HG02970 (cell line): ENCODE data around the gene KRTAP12-1.
"Not testable (repeated sequence)": the region's sequence is repeated elsewhere in the genome, so short reads cannot be mapped to it uniquely, and the experiment has no call there.

ENCODE experiments used
- ATAC-seq: cut with Tn5 transposase; IDR thresholded peaks from one replicate; pipeline ENCODE4 v1.9.1; 2021; ENCODE audit warnings: mild to moderate bottlenecking, moderate library complexity, moderate number of reproducible peaks; ENCODE audit not compliant: unreplicated experiment, low FRiP score

Gene KRTAP12-1

DNA sequence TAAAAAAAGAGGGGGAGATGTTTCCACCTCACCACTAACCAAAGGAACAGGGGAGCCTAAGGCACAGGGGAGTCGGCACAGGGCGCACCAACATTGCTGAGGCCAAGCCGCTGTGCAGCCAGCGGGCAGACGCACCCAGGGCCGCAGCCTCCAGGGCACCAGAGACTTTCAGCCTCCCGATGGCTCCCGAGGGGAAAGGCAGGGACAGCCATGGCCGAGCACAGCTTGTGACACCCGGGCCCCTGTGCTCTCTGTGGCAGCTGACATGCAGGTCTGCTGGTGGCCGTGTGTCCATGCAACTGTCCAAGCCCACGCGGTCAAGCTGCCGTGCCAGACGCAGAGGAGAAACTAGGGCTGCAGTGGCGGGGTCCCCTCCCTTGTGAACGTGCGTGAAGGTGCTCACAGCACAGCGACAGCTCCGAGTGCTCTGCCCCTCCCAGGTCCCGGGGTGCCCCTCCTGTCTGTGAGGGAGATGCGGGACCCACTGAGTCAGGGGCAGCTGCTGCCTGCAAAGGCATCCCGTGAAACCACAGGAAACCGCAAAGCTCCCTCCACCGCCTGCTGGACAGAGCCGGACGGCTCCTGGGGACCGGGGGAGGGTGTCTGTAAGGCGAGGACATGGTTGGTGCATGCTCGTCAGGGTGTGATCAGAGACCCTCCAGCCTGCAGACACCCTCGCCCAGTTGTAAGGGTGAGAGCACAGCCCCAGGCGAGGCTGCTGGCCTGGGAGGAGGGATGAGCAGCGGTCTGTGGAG, 33.2 kb downstream of the KRTAP12-1 start:
- no peak for ATAC-seq

DNA sequence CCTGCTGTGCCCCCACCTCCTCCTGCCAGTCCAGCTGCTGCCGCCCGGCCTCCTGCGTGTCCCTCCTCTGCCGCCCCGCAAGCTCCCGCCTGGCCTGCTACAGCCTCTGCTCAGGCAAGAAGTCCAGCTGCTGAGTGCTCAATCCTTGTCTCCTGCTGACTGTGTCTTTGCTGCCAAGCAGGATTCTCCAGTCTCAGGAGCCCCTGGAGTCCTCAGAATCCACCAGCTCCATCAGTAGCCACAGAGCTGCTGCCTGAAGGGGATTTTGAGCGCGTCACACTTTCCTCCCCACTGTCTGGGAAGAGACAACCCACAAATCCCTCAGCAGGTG, 34.8 kb downstream of the KRTAP12-1 start:
- ATAC-seq, result no peak

DNA sequence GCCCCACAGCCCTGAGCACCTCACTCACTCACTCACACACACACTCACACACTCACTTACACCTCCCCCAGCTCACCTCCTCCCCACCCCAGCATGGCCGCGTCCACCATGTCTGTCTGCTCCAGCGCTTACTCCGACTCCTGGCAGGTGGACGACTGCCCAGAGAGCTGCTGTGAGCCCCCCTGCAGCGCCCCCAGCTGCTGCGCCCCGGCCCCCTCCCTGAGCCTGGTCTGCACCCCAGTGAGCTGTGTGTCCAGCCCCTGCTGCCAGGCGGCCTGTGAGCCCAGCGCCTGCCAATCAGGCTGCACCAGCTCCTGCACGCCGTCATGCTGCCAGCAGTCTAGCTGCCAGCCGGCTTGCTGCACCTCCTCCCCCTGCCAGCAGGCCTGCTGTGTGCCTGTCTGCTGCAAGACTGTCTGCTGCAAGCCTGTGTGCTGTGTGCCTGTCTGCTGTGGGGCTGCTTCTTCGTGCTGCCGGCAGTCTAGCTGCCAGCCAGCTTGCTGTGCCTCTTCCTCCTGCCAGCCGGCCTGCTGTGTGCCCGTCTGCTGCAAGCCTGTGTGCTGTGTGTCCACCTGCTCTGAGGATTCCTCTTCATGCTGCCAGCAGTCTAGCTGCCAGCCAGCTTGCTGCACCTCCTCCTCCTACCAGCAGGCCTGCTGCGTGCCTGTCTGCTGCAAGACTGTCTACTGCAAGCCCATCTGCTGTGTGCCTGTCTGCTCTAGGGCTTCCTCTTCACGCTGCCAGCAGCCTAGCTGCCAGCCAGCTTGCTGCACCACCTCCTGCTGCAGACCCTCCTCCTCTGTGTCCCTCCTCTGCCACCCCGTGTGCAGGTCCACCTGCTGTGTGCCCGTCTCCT, 35.4 kb downstream of the KRTAP12-1 start, which contains the start of gene KRTAP10-11:
KRTAP10-11 (plus strand) TSS at position 49 of the 856 bp plus-strand sequence; CDS start at position 94, 45 bp downstream.
- not testable (repeated sequence) for ATAC-seq

DNA sequence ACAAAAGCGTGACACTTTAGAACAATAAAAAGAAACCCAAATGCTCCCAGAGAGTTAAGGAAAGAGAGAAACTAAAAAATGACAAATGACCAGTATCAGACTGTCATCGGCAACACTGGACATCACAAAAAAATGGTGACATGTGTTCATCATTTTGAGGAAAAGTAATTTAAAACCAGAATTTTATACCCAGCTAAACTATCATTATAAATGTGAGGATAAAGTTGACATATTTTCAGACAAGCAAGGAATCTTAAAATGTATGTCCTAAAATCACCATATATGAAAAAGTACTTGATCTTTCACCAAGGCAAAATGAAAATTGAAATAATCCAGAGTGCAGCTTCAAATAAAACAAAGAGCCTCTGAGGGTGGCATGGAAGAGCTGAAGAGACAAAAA, 37.1 kb downstream of the KRTAP12-1 start:
- ATAC-seq, result no peak

DNA sequence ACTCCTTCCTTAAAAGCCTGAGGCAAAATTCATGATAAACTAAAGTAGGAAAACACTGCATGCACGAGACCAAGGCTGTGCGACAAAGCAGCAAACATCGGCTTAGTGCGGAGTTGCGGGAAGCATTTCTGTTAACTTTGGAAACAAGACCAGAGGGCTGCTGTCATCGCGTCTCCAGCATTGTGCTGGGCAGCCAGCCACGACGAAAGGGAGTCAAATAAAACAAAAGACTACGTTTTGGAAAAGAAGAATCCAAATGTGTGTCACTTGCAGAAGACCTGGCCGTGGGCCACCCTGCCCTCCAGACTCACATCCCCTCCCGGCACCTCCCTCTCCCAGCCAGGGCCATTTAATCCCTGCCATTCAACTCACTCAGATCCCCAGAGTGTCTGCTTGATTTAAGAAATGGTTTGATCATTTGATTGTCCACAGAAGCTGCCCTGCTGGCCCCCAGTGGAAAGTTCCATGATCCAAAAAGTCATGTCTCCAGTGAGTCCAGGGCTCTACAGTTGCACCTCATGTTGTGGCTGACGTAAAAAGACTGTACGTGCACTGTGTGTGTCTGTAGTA, 38.1 kb downstream of the KRTAP12-1 start:
- ATAC-seq, result no peak

DNA sequence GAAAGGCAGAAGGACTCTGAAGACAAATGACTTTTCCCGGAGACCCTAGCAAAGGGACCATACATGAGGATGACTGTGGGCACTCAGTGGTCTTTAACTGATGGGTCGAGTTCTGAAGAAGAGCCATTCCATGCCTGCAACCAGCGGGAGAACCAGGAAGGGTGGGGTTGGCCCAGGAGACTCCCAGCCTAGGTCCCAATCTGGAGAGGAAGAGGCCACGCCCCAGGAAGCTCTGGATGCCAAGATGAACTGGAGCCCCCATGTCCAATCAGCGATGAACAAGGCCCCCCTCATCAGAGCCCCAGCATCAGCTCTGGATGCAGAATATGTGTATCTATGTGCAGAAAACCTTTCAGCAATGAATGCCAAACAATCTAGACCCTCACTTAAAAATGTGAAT, 41.2 kb downstream of the KRTAP12-1 start:
- ATAC-seq, result no peak

DNA sequence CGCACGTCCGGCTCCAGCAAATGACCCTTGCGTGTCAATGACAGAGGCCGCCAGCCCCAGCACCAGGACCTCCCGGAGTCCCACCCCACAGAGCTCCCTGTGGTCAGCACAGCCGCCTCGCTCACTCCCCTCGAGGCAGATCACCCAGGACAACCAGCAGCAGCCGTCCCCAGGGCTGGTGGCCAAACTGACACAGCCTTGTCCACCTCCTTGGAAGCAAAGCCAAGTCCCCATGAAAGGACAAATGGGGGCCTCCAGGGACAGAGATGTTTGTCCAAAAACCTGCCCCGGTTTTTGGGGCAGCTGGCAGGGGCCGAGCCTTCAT, 42.7 kb downstream of the KRTAP12-1 start:
- no peak for ATAC-seq

DNA sequence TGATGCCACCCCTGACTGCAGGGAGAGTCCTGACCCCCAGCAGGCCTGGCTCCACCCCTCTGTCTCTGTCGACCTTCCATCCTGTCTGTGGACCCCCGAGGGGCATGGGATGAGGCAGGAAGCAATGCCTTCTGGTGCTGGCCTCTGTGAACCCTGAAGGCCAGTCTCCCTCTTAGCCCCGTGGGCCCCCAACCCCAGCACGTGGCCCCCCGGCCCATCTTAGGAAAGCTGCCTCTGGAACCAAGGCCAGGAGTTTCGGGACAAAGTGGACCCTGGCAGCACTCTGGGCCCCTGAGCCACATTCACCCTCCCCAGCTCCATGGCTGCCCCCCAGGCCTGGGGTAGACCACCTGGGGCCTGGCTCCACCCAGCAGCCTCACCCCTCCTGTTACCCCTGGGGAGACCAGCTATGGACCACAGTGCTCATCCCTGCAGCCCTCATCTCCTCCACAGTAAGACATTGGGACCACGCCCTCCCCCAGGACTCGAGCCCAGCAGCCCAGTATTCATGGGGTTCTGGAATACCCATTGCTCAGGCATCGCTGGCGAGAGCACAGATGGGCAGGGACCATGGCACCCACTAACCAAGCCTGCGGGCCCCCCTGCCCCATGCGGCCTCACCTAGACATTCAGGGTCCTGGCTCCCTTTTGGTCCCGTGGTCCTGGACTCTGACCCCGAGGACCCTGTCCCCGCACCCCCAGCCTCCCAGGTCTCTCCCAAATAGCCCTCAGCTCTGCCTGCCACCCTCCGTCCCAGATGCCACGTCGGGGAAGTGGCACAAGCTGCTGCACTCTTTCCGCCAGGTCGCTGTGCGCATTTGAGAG, 43.2 kb downstream of the KRTAP12-1 start:
- not testable (repeated sequence) for ATAC-seq

DNA sequence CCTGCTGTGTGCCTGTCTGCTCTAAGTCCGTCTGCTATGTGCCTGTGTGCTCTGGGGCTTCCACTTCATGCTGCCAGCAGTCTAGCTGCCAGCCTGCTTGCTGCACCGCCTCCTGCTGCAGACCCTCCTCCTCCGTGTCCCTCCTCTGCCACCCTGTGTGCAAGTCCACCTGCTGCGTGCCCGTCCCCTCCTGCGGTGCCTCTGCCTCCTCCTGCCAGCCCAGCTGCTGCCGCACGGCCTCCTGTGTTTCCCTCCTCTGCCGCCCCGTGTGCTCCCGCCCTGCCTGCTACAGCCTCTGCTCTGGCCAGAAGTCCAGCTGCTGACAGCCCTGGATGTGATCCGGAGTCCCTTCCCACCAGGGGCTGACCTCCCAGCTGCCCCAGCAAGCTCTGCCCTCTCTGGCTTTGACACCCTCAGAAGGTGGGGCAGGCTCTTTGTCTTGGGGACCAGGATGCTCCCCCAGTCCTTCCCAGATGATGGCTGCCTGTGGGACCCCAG, 44.1 kb downstream of the KRTAP12-1 start:
- not testable (repeated sequence) for ATAC-seq

DNA sequence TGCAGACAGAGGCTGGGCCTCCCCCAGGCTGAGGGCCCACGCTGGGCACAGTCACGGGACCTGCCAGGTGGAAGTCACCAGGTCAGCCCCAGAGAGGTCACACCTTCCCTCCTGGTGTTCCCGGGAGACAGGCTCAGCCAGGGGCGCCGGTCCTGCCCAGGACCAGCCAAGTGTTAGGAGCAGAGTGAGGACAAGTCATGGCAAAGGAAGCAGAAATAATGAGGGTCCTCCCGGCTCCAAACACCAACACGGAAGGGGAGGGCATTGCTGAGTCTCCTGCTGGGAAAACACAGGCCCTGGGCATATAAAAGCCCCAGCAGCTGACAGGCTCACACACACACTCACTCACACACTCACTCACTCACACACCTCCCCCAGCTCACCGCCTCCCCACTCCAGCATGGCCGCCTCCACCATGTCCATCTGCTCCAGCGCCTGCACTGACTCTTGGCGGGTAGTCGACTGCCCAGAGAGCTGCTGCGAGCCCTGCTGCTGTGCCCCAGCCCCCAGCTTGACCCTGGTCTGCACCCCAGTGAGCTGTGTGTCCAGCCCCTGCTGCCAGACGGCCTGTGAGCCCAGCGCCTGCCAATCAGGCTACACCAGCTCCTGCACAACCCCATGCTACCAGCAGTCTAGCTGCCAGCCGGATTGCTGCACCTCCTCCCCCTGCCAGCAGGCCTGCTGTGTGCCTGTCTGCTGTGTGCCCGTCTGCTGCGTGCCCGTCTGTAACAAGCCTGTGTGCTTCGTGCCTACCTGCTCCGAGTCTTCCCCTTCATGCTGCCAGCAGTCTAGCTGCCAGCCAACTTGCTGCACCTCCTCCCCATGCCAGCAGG, 44.7 kb downstream of the KRTAP12-1 start, which contains the start of gene KRTAP10-10:
KRTAP10-10 (plus strand) TSS at position 339 of the 833 bp plus-strand sequence; CDS start at position 401, 62 bp downstream.
- ATAC-seq, result no peak

- ATAC-seq, result no peak
Measured at GRCh38 chr21:44636209-44637017, 45.5 kb downstream of the KRTAP12-1 start.

DNA sequence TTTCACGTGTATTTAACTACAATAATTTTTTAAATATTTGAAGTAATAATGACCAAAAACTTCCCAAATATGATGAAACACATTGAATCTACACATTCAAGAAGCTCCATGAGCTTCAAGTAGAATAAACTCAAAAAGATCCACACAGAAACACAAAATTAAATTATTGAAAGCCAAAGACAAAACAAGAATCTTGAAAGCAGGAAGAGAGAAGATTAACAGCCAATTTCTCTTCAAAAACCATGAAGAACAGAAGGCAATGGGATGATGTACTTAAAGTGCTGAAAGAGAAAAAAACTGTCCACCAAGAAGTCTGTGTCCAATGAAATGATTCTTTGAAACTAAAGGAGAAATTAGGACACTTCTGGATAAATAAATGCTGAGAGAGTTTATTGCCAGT, 49.9 kb downstream of the KRTAP12-1 start:
- ATAC-seq, result no peak
